Mucosa of stomach (tissue), 1 donor: Measurements from ENCODE around the gene VIM.

Experiments used
- H3K27me3 ChIP-seq: one replicate; pipeline ENCODE4 v1.7.0; 2013; ENCODE audit warnings: mild to moderate bottlenecking, low read length; ENCODE audit not compliant: control insufficient read depth, insufficient read depth
- H3K36me3 ChIP-seq: one replicate; pipeline ENCODE4 v1.7.0; 2013; ENCODE audit warnings: low read length; ENCODE audit not compliant: control insufficient read depth, insufficient read depth
- H3K4me1 ChIP-seq: one replicate; pipeline ENCODE4 v1.7.0; 2013; ENCODE audit warnings: mild to moderate bottlenecking, low read length; ENCODE audit not compliant: control insufficient read depth, insufficient read depth
- H3K4me3 ChIP-seq: one replicate; pipeline ENCODE4 v1.7.0; 2013; ENCODE audit warnings: low read length
- H3K9ac ChIP-seq: one replicate; pipeline ENCODE4 v1.7.0; 2013; ENCODE audit warnings: mild to moderate bottlenecking, low read length, moderate library complexity
- H3K9me3 ChIP-seq: one replicate; pipeline ENCODE4 v1.7.0; 2013; ENCODE audit warnings: mild to moderate bottlenecking, low read length, moderate library complexity; ENCODE audit not compliant: control insufficient read depth
- donor health status: Pancreatic carcinoma.

The VIM gene

DNA sequence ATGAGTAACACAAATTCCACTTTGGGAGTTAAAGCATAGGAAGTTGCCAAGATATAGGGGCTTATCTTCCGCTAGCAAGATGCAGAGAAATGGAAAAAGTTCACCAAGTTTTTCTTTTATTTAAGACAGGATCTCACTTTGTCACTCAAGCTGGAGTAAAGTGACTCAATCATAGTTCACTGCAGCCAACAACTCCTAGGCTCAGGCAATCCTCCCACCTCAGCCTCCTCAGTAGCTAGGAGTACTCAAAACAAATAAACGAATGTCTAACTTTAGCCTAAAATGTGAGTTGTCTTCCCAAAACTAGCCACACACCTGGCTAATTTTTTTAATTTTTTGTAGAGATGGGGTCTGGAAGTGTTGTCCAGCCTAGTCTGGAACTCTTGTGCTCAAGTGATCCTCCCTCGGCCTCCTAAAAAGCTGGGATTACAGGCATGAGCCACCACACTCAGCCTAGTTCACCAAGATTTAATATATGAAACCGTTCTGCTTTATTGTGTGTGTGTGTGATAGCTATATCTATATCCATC, 9.9 kb downstream of the VIM start:
- H3K9me3 ChIP-seq, result no peaks in the 10 kb centered on the region
- H3K9ac ChIP-seq, result no peak overlapping the region
- H3K4me3 ChIP-seq, result no peak overlapping the region
- no peaks in the 10 kb centered on the region for H3K4me1 ChIP-seq
- H3K27me3 ChIP-seq, result no peaks in the 10 kb centered on the region
- H3K36me3 ChIP-seq, result no peaks in the 10 kb centered on the region

DNA sequence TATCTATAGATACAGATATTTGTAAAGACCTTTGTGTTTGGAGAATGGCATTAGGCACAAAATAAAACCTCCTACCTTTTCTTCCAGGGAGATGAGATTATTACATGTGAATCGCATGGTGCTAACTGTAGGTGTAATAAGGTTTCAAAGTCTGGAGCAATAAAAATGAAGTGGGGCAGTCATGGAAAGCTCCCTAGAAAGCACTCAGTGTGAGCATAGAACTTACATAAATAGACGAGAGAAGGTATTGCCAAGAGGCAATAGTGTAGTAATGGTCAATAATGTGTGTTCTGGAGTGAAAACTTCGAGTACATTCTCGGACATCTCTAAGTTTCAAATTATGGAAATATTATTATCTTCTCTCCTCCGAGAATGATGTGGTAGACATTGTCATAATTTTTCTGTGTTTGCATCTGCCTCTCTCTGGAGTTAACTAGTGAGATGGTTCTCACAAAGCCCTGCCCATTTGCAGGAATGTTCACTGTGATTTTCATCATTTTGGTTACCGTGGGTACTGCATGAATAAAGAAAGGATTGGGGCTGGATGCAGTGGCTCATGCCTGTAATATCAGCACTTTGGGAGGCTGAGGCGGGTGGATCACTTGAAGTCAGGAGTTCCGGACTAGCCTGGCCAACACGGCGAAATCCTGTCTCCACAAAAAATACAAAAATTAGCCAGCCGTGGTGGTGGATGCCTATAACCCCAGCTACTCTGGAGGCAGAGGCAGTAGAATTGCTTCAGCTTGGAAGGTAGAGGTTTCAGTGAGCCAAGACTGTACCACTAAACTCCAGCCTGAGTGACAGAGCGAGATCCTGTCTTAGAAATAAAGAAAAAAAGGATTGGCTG, 10.6 kb downstream of the VIM start:
- no peaks in the 10 kb centered on the region for H3K4me1 ChIP-seq
- no peaks in the 10 kb centered on the region for H3K9me3 ChIP-seq
- no peak overlapping the region for H3K9ac ChIP-seq
- H3K36me3 ChIP-seq, result no peaks in the 10 kb centered on the region
- H3K4me3 ChIP-seq, result no peak overlapping the region
- no peaks in the 10 kb centered on the region for H3K27me3 ChIP-seq

DNA sequence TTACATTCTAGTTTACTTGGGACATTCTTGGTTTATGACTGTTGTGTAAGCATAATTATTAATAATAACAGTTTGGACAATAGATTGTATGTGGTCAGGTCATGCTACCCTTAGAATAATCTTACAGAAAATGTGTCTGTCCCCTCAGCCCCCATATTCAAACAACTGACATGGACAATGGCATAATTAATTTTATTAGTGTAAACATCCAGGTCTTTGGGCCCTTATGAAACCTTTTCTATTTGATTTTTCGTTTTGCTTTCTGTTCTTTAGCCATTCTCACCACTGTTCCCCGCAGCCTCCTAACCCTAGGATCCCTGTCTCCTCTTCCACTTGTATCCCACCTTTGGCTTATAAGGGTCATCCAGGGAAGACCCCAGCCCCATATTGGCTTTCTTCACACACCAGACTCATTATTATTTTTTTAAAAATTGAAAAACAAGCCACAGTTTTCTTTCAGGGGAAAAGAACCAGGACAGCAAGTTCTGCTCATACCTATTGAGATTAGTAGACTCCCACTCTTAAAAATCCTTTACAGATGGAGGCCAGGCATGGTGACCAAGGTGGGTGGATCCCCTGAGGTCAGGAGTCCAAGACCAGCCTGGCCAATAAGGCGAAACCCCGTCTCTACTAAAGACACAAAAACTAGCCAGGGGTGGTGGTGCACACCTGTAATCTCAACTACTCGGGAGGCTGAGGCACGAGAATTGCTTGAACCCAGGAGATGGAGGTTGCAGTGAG, 11.5 kb downstream of the VIM start:
- no peaks in the 10 kb centered on the region for H3K4me1 ChIP-seq
- H3K4me3 ChIP-seq, result no peak overlapping the region
- no peaks in the 10 kb centered on the region for H3K9me3 ChIP-seq
- no peak overlapping the region for H3K9ac ChIP-seq
- no peaks in the 10 kb centered on the region for H3K27me3 ChIP-seq
- H3K36me3 ChIP-seq, result no peaks in the 10 kb centered on the region

DNA sequence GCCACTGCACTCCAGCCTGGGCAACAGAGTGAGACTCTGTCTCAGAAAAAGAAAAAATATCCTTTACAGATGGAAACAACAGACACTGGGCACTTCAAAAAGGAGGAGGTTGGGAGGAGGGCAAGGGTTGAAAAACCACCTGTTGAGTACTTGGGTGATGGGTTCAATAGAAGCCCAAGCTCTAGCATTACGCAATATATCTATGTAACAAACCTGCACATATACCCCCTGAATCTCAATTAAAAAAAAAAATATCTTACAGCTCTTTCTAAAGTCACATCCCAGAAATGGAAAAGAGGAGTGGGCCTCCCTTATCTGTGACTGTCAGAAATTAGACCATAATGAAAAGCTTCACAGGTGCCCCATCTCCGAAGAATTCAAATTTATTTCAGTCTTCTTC, 12.1 kb downstream of the VIM start:
- Histone ChIP-seq H3K4me3 (no peak overlapping the region), H3K36me3 (no peaks in the 10 kb centered on the region), H3K9me3 (no peaks in the 10 kb centered on the region), H3K4me1 (no peaks in the 10 kb centered on the region), H3K27me3 (no peaks in the 10 kb centered on the region), H3K9ac (no peak overlapping the region)

DNA sequence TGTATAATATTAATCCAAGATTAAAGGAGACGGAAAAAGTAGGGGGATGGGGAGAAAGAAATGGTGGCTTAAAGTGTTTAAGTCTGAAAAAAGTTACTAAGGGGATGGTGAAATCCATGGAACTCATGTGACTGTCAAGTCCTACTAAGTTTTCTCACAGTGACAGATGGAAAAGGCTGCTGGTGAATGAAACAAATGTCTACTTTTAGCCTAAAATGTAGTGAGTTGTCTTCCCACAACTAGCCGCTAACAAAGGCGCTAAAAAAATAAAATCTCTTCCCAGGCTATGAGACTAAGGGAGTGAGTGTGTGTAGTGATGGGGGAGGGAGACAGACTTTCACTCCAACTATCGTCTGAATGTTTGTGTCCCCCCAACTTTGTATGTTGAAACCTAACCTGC, 12.6 kb downstream of the VIM start:
- Histone ChIP-seq H3K27me3 (no peaks in the 10 kb centered on the region), H3K4me3 (no peak overlapping the region), H3K4me1 (no peaks in the 10 kb centered on the region), H3K36me3 (no peaks in the 10 kb centered on the region), H3K9ac (no peak overlapping the region), H3K9me3 (no peaks in the 10 kb centered on the region)

DNA sequence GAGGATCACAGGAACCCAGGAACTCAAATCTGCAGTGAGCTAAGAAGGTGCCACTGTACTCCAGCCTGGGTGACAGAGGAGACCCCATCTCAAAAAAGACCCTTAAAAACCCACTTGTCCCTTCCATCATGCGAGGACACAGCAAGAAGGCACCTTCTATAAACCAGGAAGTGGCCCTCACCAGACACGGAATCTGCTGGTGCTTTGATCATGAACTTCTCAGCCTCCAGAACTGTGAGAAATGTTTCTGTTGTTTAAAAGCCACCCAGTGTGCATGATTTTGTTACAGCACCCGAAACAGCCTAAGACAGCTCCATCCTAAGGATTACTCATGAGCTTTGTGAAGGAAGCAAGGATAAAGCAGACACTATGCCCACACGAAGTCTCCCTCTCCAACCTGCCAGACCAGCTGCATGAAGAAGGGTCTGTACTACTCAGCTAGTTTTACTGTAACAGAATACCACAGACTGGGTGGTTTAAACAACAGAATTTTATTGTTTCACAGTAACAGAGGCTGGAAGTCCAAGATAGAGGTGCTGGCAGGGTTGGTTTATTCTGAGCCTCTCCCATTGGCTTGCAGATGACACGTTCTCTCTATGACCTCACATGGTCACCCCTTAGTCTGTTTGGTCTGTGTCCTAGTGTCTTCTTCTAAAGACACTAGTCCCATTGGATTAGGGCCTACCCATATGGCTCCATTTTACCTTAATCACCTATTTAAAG, 13.7 kb downstream of the VIM start:
- H3K9ac ChIP-seq, result no peak overlapping the region
- H3K9me3 ChIP-seq, result no peaks in the 10 kb centered on the region
- H3K4me1 ChIP-seq, result no peaks in the 10 kb centered on the region
- no peaks in the 10 kb centered on the region for H3K36me3 ChIP-seq
- H3K27me3 ChIP-seq, result no peaks in the 10 kb centered on the region
- no peak overlapping the region for H3K4me3 ChIP-seq

DNA sequence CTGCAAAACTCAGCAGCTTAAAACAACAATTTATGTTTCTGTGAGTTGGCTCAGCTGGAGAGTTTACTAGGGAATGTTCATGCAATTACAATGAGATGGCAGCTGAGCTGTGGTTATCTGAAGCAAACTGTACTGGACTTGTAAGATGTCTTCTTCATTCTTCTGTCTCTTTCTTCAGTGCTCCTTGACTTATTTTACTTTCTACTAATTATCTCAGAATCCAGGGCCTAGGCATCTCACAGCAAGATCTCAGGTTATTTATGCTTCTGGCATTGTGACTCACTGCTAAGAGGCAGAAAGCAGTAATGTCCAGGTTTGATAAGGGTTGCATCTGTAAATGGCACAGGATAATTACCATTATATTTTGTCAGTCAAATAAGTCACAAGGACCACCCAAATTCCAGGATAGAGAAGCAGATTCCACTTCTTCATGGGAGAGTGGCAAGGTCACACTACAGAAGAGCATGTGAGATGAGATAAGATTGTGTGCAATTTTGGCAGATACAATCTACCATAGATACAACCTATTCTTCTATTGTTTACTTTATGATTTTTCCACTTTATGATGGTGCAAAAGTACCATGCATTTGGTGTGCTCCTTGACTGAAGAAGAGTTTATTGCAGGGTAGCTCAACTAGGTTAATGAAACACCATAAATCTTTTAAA, 16.8 kb downstream of the VIM start:
- Histone ChIP-seq H3K4me3 (no peak overlapping the region), H3K36me3 (no peaks in the 10 kb centered on the region), H3K9me3 (no peaks in the 10 kb centered on the region), H3K4me1 (no peaks in the 10 kb centered on the region), H3K27me3 (no peaks in the 10 kb centered on the region), H3K9ac (no peak overlapping the region)

DNA sequence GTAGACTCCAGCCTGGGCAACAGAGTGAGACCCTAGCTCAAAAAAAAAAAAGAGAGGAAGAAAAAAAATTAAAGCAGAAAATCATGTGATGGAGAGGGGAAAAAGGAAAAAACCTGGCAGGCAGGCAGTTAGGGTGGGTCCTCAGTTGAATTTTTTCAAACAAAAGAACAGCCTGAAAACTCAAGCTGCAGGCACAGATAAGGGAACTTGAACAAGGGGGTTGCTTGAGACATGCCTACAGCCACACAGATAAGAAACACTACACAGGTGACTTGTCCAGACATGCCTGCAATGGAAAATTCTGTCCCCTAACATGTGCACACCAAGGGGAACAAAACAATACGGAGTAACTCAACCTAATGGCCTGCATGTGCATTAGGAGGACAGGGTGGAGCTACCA, 19.2 kb downstream of the VIM start:
- Histone ChIP-seq H3K9me3 (no peaks in the 10 kb centered on the region), H3K9ac (no peak overlapping the region), H3K4me3 (no peak overlapping the region), H3K36me3 (no peaks in the 10 kb centered on the region), H3K27me3 (no peaks in the 10 kb centered on the region), H3K4me1 (no peaks in the 10 kb centered on the region)

DNA sequence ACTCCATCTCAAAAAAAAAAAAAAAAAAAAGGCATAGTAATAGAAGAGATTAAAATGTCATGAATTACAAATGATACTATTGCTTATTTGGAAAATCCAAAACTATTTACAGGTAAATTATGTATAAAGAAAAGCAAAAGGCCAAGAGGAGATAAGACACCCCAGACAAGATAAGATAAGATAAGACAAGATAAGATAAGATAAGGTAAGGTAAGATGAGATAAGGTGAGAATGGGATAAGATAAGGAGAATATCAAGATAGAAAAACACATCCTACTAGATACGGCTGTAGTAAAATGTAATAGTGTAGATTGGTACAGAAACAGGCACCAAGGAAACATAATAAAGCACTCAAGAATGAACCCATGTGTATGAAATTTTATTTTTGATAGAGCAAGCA, 20.9 kb downstream of the VIM start:
- Histone ChIP-seq H3K4me1 (no peaks in the 10 kb centered on the region), H3K4me3 (no peak overlapping the region), H3K36me3 (no peaks in the 10 kb centered on the region)

DNA sequence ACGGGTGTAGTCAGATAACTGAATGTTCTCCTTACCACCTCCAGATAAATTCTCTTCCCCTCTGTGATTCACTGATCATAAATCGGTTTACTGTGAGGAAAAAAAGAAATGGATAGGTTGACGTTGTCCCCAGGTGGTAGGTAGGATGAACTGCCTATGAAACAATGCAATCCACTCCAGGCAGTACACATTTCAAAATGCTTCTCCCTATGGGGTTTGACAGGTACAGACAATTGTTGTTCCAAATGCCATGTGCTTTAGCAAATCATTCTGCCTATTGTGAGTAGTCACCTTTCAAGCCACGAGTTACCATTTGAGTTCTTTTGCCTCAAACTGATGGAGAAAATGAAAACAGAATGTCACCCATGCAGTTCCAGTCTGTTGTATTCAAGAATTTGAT, 21.8 kb downstream of the VIM start:
- H3K4me3 ChIP-seq, result no peak overlapping the region
- no peaks in the 10 kb centered on the region for H3K4me1 ChIP-seq
- no peaks in the 10 kb centered on the region for H3K27me3 ChIP-seq
- H3K36me3 ChIP-seq, result no peaks in the 10 kb centered on the region
- no peaks in the 10 kb centered on the region for H3K9me3 ChIP-seq
- H3K9ac ChIP-seq, result no peak overlapping the region

More for the DNA sequence above, 20.9 kb downstream of the VIM start:
- Histone ChIP-seq H3K9ac (no peak overlapping the region), H3K9me3 (no peaks in the 10 kb centered on the region), H3K27me3 (no peaks in the 10 kb centered on the region)

DNA sequence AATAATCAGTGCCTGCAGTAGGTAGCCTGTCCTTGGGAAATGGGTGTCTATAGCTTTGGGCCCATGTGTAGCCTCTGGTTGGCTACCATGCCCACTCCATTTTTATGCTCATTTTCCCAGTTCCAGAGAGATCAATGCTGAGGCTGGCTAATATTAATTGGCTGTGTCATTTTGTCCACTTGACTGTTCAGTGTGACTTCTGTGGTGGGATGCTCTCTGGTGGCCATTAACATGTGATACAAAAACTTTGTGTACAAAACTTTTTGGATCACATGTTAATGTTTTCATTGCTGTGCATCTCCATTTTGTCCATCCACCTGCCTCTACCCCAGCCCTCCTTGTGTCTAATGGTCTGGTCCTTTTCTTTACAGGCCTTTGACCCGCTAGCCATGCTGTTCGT, 22.7 kb downstream of the VIM start:
- no peak overlapping the region for H3K9ac ChIP-seq
- no peaks in the 10 kb centered on the region for H3K36me3 ChIP-seq
- H3K9me3 ChIP-seq, result no peaks in the 10 kb centered on the region
- H3K4me3 ChIP-seq, result no peak overlapping the region
- no peaks in the 10 kb centered on the region for H3K27me3 ChIP-seq
- H3K4me1 ChIP-seq, result no peaks in the 10 kb centered on the region
